T-helper 22 cell (primary cell): ENCODE results near the gene ITPR1.

ENCODE experiments used
- DNase-seq: peaks from one replicate; pipeline ENCODE4 v3.0.0-alpha.2; 2020; ENCODE audit warnings: low read depth

The ITPR1 gene

GRCh38 chr3:4533489-4534443, 40.6 kb downstream of the ITPR1 start:
- DNase-seq: no peak

DNA sequence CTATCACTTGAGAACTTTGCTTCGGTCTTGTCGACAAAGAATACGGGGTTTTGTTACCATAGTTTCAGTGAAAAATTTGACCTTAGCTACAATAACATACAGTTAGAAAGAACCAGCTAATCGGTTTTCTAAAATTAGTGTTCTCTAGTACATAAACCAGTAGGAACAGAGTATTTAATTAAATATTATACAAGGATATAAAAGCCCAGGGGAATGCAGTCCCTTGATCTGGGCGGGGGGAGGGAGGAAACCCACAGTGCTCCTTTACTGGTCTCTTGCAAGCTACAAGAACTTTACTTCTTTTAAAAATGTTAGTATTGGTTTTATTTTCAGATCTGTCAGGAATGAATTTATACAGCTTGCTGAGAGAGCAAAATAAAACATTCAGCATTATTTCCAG, 41.8 kb downstream of the ITPR1 start:
- no peak for DNase-seq

- no peak for DNase-seq
These were observed 43.1 kb downstream of the ITPR1 start for GRCh38 chr3:4536260-4536659.

DNA sequence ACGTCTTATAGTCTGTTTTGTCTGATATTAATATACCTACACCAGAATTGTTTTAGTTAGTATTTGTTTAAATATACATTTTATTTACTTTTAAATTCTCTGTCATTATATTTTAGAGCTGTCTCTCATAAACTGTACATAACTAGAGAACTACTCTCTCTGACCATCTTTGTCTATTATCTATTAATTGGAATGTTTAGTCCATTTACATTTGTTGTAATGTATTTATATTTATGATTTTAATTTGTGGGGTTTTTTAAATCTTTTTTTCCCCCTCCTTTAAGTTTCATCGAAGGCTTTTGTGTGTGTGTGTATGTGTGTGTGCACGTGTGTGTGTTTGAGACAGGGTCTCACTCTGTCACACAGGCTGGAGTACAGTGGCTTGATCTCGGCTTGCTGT, 47.1 kb downstream of the ITPR1 start:
- no peak for DNase-seq

GRCh38 chr3:4543110-4543509, 50.0 kb downstream of the ITPR1 start:
- no peak for DNase-seq

DNA sequence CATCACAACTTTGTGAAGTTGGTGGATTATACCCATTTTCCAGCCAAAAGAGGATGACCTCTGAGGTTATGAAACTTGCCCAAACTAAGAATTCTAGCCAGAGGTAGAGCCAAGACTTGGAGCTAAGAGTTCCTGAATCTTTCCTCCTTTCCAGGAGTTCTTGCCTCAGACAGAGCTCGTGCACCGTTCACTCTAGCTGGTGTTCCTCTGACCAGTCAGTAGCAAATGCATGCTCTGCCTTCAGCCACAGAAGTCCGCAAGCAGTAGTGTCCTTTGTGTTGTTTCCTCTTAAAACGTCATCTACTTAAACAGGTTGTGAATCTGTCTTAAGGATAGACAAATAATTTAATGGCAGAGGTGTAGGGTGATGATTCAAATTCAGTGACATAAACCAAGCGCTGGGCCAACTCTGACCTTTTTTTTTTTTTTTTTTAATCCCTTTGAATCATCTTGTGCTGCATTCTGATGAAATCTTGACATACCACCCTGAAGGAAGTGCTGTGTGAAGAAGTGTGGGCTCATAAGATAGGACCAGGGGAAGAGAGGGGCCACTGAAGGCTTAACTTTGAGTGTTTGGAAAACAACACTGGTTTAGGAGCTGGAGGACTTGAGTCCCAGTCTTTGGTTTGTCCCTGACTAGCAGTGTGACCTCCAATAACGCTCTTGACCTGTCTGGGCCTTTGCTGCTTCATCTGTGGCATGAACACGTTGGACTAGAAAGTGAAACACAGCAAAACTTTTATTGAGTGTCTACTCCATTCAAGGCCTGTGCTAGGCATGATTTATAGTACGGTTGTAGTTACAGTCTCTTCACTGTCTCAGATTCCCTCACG, 53.4 kb downstream of the ITPR1 start:
- DNase-seq: no peak

- no peak for DNase-seq
These were observed 54.7 kb downstream of the ITPR1 start for GRCh38 chr3:4547799-4548198.

GRCh38 chr3:4548356-4548755, 55.2 kb downstream of the ITPR1 start:
- DNase-seq: no peak

DNA sequence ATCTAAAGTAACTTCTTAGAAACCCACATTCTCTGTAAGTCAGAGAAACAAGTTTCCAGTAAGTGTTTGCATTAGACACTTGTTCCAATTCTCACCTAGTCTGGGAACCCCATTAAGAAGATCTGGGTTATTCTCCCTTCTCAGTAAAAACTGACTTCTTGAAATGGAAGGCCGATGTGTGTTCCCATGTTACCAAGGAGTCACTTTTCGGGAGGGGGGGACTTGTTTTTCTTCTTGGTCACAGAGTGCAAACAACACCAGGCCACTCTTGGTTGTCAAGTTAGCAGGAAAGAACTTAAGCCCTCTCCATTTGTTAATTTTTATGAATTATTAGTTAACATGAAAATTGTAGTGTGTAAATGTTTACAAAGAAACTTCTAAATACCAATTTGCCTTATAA, 55.6 kb downstream of the ITPR1 start:
- no peak for DNase-seq

DNA sequence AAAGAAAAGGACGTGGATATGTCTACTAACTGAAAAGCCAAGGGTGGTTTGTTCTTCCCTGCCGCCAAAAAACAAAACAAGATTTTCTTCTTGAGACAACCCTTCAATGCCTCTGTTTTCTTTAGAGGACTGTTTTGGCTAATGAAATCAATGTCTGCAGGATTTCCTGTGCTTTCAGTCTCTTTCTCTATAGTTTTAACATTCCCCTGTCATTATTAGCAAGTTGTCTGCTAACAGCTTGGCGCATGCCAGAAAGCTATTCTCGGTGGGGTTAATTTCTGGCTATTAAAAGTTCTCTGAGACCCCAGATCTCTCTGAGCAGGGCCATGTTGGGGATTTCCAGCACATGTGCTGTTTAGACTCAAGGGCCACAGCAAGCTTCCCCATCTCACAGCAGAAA, 56.7 kb downstream of the ITPR1 start:
- DNase-seq: no peak

GRCh38 chr3:4551051-4551711, 58.0 kb downstream of the ITPR1 start:
- no peak for DNase-seq

GRCh38 chr3:4551794-4552442, 58.8 kb downstream of the ITPR1 start:
- no peak for DNase-seq

DNA sequence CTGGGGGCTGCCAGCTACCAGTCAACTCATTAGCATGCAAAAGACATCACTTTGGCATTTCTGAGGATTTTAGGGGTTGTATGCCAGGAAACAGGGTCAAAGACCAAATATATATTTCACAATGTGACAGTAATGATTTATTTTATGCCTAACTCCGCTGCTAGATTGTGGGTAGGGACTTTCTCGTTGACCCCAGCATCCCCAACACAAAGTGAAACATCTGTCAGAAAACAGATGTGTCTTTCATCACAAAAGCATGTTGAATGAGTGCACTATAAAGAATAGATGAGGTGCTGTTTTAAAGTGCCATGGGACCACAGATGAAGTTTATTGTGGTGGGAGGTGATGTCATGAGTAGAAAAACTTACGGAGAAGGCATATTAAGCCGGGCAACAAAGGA, 59.7 kb downstream of the ITPR1 start:
- no peak for DNase-seq

DNA sequence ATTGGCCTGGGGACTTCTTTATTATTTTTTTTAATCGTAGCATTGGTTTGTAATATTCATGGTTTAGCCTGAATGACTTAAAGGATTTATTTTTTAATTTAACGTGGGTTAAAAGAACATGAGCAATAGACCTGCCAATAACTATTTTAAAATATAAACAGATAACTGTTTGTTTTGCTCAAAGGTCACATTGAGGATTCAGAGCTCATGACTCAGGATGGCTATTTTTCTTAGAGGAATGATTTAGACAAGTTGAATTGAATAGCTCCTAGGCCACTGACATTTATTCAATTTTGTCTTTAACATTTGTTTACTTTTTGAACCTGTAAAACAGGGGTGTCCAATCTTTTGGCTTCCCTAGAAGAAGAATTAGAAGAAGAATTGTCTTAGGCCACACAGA, 68.5 kb downstream of the ITPR1 start:
- no peak for DNase-seq

GRCh38 chr3:4562595-4562994, 69.4 kb downstream of the ITPR1 start:
- DNase-seq: no peak

DNA sequence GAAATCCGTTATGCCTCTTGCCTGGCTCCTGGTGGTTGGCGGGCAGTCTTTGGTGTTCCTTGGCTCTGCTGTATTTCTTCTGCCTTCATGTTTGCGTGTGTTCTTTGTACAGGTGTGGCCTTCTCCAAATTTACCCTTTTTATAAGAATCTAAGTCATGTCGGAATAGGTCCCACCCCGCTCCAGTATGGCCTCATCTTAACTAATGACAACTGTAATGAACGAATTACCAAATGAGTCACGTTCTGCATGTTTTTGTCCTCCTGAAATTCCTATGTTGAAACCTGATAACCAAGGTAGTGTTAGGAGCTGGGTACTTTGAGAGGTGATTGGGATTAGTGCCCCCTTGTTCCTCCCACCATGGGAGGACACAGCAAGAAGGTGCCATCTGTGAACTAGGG, 71.1 kb downstream of the ITPR1 start:
- DNase-seq: no peak

DNA sequence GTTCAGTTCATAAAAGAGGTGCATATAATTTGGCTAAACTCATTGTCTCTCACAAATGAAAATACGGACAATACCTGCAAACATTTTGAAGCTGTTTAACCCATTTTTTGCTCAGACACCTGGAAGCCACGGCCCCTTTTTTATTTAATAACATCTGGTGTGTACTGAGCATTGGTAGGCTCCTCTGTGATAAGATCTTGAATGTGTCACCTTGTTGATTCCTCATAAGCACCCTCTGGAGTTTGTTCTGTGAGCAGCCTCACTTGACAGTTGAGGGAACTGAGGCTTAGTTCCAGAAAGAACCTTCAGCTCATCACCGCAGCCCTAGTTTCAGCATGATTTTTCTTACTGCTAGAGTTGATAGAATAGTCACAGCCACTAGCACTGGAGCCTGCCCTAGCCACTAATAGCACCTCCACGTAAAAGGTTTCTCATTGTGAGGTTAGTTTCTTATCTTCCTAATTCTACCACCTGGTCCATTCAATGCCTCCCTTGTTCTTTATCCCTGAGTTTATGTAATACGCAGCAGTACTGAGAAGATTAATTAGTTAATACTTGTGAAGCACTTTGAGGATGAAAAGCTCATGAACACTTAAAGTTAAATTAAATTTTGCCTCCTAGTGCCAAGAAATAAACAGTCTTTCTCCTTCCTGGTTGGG, 71.9 kb downstream of the ITPR1 start:
- no peak for DNase-seq

- no peak for DNase-seq
These were observed 72.8 kb downstream of the ITPR1 start for GRCh38 chr3:4565809-4566501.

DNA sequence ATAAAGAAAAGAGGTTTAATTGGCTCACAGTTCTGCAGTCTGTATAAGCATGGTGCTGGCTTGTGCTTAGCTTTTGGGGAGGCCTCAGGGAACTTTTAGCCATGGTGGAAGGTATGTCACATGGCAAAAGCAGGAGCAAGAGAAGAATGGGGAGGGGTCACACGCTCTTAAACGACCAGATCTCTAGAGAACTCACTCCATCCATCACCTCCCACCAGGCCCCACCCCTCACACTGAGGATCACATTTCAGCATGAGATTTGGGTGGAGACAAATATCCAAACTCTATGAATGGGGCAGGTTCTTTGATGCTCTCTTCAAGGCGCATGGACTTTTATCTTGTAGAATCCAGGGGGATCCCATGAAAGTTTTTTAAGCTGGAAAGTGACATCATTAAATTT, 75.7 kb downstream of the ITPR1 start:
- no peak for DNase-seq

DNA sequence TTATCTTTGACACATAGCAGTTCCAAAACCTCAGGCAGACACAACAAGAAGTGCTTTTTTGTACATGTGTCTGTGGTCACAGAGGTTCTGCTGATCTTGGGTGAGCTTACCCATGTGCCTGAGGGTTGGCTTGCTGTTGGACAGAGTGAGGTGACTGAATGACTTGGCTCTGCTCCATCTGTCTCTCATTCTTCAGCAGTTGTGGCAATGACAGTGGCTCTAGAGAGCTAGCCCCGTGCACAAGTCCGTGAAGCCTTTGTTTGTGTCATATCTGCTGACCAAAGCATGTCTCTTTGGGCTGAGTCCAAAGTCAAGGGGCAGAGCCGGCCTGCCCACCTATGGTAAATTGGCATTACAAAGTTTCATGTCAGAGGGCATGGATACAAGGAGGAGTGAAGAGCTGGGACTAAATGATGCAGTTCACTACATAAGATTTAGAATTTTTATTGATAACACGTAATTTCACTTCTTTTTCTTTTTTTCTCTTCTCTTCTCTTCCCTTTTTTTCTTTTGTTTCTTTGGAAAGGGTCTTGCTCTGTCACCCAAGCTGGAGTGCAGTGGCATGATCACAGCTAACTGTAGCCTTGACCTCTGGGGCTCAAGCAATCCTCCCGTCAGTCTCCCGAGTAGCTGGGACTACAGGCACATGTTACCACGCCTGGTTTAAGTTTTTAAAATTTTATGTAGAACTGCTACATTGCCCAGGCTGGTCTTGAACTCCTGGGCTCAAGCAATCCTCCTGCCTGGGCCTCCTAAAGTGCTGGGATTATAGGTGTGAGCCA, 77.9 kb downstream of the ITPR1 start:
- no peak for DNase-seq
